ENCODE measurements around the gene NDUFA7. TPM values are rescaled to one million over a fixed set of nuclear protein-coding genes. Genes with fewer than 3 reads are reported as not detected.

Gene NDUFA7
- total RNA-seq, 4 donors from 2014 or later = 26.1 to 34.0 (median 29.3) TPM

GRCh38 chr19:8307965-8308866, 13.0 kb downstream of the NDUFA7 start, which contains the start of gene CD320:
Gene CD320 (minus strand): TSS chr19:8308358. CDS start chr19:8308290, 68 bp downstream.
- Histone ChIP-seq H3K4me1 (peaks cover 42 to 51% (median 46%) of the 10 kb centered on the region in 4 donors), H3K27ac (replicated peaks in 1 of 4) (peak within 1 kb of the TSS; percentile 71 to 82 (median 80)), H3K27me3 (no peaks in the 10 kb centered on the region), H3K36me3 (peaks cover 20 to 52% (median 39%) of the 10 kb centered on the region in 4 donors), H3K9me3 (no peaks in the 10 kb centered on the region), H3K4me3 (peak within 1 kb of the TSS; percentile 62 to 83 (median 68))
- WGBS = 0% methylated on average over 15 of the region's 63 CpGs
- TF ChIP-seq EP300 (IDR thresholded peaks at IDR 0.05) (no peak), POLR2AphosphoS5 (IDR thresholded peaks at IDR 0.05) (peak; percentile 78 to 89)
- intact Hi-C loops (cut with DNase I) = no loop called here
- peak; percentile 96 for DNase-seq (ENCODE audit: extremely low spot score)

- peaks cover 46 to 53% (median 47%) of the 10 kb centered on the region in 4 donors for H3K4me1 ChIP-seq
- TF ChIP-seq POLR2A (IDR thresholded peaks at IDR 0.05; ENCODE audit: low read depth) = no peak
- TF ChIP-seq CTCF (IDR thresholded peaks at IDR 0.05) = no peak
- TF ChIP-seq POLR2AphosphoS5 (IDR thresholded peaks at IDR 0.05) = no peak
- no peak for TF ChIP-seq EP300 (IDR thresholded peaks at IDR 0.05)
- no peaks in the 10 kb centered on the region for H3K27me3 ChIP-seq
- peak overlapping the region; percentile 71 to 82 (median 80) for H3K27ac ChIP-seq (replicated peaks in 1 of 4)
- H3K4me3 ChIP-seq = peak overlapping the region; percentile 62 to 83 (median 68)
- DNase-seq (ENCODE audit: extremely low spot score) = no peak
- H3K9me3 ChIP-seq = no peaks in the 10 kb centered on the region
- peaks cover 17 to 47% (median 37%) of the 10 kb centered on the region in 4 donors for H3K36me3 ChIP-seq
- intact Hi-C loops (cut with DNase I) = no loop called here
- whole genome bisulfite sequencing = 15% methylated on average over 15 of the region's 24 CpGs
These were observed 13.7 kb downstream of the NDUFA7 start for GRCh38 chr19:8307400-8307964.

- Histone ChIP-seq H3K4me3 (peak overlapping the region in 2 of 4 donors; percentile 62 to 83), H3K36me3 (peaks cover 18 to 47% (median 39%) of the 10 kb centered on the region in 4 donors), H3K27me3 (no peaks in the 10 kb centered on the region), H3K4me1 (peaks cover 40 to 50% (median 50%) of the 10 kb centered on the region in 4 donors), H3K9me3 (no peaks in the 10 kb centered on the region), H3K27ac (replicated peaks in 1 of 4) (peak overlapping the region in 2 of 4 donors; percentile 34 to 82)
- no peak for DNase-seq (ENCODE audit: extremely low spot score)
- WGBS = 69% methylated on average over 10 of the region's 17 CpGs
- TF ChIP-seq POLR2A (IDR thresholded peaks at IDR 0.05; ENCODE audit: low read depth) = no peak
- no peak for TF ChIP-seq CTCF (IDR thresholded peaks at IDR 0.05)
- TF ChIP-seq POLR2AphosphoS5 (IDR thresholded peaks at IDR 0.05) = no peak
- no peak for TF ChIP-seq EP300 (IDR thresholded peaks at IDR 0.05)
- intact Hi-C loops (cut with DNase I) = no loop called here
These were observed 14.7 kb downstream of the NDUFA7 start for GRCh38 chr19:8306235-8307054.

- 97% methylated on average over 4 of the region's 4 CpGs for WGBS
- DNase-seq (ENCODE audit: extremely low spot score) = no peak
- Histone ChIP-seq H3K4me3 (no peak overlapping the region), H3K27me3 (no peaks in the 10 kb centered on the region), H3K36me3 (peaks cover 14 to 40% (median 32%) of the 10 kb centered on the region in 4 donors), H3K9me3 (no peaks in the 10 kb centered on the region), H3K4me1 (peaks cover 38 to 50% (median 47%) of the 10 kb centered on the region in 4 donors), H3K27ac (replicated peaks in 1 of 4) (peak overlapping the region in 2 of 4 donors; percentile 34 to 82)
- TF ChIP-seq EP300 (IDR thresholded peaks at IDR 0.05) = no peak
- TF ChIP-seq POLR2AphosphoS5 (IDR thresholded peaks at IDR 0.05) = no peak
- TF ChIP-seq POLR2A (IDR thresholded peaks at IDR 0.05; ENCODE audit: low read depth) = no peak
- TF ChIP-seq CTCF (IDR thresholded peaks at IDR 0.05) = no peak
- intact Hi-C loops (cut with DNase I) = no loop called here
These were observed 15.4 kb downstream of the NDUFA7 start for GRCh38 chr19:8305798-8306197.

Measured in esophagus muscularis mucosa (tissue), 4 donors.